Measurements from ENCODE around the gene CLNK.
A peak's percentile ranks its signal among the peaks of the same experiment; 100 is the strongest.
"Not testable (repeated sequence)": the region's sequence is repeated elsewhere in the genome, so short reads cannot be mapped to it uniquely, and the experiment has no call there.

CLNK gene

DNA sequence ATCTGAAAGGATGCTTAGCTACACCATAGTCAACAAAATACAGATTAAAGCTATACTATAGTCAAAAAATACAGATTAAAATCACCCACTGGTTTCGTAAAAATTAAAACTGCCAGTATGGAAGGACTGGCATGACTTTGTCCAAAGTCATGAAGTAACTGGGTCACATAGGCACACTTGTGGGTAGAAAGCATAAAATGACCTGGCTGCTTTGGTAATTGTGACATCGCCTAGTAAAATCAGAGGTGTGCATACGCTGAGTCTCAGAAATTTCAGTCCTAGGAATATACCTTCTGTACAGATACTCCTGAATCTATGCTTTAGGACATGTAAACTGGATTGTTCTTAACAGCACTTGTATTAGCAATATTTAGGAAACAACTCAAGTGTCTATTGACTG, 28.1 kb downstream of the CLNK start:
- DNase-seq: no peak

DNA sequence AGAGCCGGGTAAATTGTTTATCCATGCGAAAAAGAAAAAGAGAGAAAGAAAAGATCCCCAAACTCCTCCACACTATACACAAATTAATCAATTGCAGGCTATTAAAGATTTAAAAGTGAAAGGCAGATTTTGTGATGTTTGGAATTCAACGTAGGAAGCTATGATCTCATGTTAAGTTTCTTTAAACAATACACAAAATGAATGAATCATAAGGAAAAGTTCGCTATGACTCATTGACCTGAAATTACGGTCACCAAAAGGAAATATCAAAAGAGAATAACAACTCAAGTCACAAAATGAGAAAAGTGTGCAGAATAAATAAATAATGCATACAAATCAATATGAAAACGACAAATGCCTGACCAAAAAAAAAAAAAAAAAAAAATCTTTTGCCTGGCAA, 28.6 kb downstream of the CLNK start:
- DNase-seq: no peak

DNA sequence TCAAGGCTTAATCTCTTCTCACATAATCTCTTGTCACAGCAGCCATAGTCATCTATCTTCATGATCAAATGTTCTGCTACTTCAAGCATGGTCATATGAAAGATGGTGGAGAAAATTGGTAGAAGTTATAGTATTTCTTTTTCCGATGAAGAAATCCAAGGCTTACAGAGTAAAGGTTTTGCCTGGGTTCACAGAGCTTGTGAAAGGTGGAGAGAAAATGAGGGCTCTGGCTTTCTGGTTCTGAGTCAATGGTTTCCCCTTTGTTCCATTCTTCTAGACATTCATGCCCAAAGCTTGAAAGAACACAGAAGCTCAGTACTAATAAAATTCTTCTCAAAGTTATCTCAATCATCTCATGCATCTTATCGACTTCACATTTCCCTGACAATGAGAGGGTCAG, 36.1 kb downstream of the CLNK start:
- DNase-seq: no peak

DNA sequence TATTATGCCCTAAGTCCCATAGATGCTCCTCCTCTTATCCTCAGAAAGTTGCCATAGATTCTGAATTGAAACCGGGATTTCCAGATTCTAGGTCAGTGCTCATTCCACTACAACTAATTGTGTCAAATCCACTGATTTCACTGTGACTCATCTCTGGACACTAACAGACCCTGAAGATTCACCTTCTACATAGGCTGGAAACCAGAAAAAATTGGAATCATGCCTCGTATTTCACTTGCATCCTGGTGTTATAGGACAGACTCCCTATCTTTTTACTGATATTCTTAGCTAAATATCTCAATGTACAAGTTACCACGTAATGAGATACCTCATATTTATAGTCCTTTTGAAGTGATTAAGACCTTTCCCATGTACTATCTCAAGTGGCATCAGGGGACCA, 36.7 kb downstream of the CLNK start:
- DNase-seq: no peak

DNA sequence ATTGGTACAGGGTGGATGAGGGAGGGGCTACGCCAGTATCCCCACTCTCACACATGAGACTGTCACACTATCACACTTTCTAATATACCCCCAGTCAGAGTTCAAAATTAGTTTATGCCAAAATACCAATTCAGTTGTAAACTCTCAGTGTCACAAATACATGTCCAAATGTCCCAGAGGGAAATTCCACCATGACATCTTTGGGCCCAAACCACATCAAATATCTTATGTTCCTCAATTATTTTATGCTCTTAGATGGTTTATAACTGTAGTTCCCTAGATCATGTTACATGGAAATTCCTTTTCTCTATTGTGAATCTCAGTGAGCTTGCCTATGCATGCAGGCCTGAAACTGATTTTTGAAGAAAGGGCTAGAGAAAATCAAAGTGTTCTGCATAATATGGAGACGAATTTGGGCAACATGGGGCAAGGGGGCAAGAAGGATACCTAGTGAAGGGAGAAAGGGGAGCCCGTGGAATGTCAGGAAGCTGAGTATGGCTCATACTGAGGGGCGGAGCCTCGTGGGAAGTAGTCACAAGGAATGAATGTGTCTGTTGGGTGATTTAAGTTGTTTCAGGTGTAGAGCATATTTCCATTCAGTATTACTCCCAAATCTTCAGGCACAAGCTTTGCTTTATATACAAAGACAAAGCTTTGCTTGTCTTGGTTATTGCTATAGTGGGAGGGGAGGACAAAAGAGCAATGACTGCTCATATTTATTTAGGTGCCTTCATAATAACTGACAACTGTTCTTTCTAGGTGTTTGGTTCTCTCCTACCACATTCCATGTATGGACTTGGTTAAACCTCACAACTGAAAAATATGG, 40.8 kb downstream of the CLNK start:
- no peak for DNase-seq

DNA sequence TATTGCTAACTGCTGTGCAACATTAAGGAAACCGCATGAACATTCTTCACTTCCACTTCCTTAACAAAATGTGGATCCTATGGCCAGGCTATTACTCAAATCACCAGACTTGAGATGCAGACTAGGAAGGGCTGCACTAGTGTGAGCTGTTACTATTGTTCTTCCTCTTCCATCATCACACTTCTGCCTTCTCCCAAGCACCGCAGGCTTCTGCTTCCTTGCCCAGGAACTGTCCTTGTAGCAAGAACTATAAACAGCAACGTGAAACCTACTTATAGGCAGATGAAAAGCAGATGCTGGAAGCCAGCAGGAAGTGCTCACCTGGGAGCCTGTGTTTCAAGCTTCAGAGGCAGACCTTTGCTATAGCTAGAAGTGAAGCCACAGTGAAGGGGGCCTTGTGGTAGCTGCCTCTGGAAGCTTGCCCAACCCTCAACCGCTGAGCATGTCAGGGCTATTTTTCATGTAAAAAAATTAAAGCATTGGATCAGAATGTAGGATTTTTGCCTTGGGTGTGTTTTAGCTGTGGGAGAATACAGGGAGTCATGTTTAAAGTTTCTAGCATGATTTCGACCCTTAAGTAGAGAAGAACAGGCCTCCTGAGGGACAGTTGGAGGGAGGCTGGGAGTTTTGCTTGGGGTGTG, 43.9 kb downstream of the CLNK start:
- DNase-seq: no peak

DNA sequence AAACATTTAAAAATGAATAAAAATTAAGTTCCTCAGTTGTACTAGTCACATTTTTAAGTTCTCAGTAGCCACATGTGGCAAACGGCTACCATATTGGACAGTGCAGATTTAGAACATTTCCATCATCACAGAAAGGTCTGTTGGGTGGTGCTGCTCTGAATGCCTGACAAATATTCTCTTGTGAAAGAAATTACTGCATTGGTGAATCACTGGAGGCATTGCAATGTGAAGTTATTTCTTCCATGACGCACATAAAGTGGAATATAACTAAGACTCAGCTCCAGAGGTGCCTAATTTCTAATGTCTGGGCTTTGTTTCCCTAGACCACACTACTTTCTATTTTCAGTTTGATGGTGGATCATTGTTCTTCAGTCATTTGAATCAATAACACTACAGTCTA, 44.9 kb downstream of the CLNK start:
- no peak for DNase-seq

DNA sequence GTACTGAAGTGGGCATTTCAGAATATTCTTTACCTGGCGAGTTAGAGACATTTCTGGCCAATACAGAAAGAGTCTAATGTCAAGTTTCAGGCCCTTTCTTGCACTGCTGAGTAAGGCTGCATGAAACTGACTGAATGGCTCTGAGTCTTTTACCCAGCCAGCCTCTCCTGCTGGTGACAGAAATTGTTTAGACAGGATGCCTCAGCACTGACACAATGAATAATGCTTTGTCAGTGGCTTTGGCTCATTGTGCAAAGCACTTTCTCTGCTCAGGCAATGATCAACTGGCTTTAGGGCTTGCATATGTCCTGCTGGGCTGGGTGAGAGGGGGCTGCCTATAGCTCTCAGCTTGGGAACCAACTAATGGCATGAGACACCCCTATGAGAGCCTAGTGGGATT, 45.5 kb downstream of the CLNK start:
- DNase-seq: no peak

DNA sequence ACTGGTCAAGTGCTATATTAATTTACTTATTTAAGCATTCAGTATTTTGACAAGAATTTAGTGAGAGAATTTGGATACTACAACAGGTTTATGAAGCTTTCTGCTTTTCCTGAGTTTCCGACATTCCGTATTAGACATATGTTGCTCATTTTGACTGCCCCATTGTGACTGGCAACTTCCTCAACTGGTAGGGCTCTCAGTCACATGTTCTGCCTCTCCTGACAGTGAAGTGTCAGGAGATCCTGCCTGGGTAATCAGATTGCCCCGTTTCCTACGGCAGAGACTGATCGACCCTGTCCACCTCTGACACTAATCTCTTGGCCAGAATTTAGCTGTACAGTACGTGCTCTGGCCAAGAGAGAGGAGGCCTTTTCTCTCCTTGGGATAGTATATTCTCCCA, 49.5 kb downstream of the CLNK start:
- no peak for DNase-seq

DNA sequence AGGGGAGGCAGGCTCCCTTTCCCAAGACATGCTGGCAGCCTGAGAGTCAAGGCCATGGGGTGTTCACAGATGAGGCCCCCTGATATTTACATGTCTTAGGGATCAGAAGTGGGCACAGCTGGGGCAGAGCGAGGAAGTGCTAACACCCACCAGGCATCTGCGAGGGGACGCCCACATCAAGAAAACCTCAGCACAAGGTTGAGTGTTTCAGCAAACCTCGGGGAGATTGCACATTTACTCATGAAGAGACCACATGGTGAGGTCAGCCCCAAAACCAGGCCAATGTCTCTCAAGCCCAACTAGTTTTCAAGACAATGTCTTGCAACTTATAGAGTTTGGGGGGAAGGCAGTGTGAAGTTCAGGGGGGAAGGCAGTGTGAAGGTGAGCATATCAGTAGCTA, 55.2 kb downstream of the CLNK start:
- DNase-seq: no peak

DNA sequence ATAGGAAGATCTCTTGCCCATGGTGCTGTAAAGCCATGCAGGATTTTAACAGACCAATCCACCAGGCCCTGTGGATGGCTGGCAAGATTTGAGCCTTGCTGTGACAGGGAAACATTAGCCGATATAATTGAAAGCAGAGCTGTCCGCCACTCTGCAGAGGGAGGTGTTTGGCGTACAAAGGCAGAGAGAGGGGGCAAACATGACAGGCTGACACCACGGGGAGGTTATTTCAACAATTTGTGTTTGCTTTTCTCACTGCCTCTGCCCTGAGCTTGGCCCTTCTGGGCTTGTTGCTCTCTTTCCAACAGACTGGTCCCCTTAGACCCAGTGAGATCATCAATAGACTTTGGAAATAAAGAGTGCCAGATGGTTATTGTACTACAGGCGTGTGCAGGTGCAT, 59.4 kb downstream of the CLNK start:
- peak; percentile 75 to 84 for DNase-seq

DNA sequence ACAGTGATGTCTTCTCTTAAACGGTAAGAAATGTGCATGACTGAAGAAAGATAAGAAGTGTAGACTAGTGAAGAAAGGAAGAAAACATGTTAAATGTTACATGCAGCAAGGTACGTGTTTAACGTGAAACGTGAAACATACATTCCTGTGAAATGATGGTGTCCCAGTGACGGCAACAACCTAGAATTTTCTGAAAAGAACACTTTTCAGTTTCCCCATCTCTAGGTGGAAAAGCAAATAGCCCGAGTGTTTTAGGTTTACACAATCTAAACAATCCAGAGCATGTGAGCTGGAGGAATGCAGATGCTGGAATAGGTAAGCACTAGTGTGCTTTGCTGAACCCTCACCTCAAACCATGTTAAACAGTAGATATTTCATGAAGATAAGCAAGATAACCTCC, 60.7 kb downstream of the CLNK start:
- no peak for DNase-seq

DNA sequence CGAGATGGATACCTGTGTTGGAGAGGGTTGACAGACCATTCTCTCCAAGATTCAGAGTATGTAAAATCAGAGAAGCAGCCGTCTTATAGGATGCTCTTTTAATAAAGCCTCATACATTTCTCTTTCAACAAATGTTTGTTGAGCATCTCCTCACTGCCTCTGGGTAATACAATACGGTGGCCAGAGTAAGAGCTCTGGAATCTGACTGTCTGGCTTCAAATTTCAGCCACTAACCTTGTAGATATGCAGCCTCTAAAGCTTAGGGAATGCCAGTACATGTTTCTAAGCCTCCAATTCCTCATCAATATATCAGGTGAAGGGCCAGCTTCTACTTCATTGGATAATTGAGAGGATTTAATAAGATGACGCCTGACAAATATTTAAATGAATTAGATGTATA, 61.3 kb downstream of the CLNK start:
- no peak for DNase-seq

DNA sequence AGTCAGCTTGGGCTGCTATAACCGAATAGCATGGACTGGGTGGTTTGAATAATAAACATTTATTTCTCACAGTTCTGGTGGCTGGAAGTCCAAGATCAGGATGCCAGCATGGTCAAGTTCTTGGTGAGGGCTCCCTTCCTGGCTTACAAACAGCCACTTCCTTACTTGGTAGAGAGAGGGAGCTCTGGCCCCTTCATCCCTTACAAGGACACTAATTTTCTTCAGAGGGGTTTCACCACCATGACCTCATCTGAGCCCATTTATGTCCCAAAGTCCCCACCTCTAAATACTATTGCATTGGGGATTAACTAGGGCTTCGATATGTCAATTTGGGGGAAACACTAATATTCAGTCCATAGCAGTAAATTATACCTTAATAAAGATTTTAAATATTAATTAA, 61.8 kb downstream of the CLNK start:
- DNase-seq: no peak

DNA sequence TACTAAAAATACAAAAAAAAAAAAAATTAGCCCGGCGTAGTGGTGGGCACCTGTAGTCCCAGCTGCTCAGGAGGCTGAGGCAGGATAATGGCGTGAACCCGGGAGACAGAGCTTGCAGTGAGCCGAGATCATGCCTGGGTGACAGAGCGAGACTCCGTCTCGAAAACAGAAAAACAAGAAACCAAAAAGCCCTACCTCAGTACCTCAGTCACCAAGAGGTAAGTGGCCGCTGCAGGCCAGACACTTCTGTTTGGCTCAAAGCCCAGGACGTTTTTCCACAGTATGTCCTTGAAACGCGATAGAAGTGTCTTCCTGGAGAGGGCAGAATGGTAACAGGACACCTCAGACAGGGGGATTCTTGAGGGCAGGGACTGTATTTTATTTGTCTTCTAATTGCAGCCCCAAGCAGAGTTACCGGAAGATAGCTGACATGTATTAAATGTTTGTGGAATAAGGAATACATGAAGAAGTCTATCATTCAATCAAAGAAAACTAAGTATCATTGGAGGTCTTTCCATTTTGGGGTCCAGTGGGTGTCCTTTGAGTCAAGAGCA, 63.6 kb downstream of the CLNK start:
- peak; percentile 24 to 28 for DNase-seq

DNA sequence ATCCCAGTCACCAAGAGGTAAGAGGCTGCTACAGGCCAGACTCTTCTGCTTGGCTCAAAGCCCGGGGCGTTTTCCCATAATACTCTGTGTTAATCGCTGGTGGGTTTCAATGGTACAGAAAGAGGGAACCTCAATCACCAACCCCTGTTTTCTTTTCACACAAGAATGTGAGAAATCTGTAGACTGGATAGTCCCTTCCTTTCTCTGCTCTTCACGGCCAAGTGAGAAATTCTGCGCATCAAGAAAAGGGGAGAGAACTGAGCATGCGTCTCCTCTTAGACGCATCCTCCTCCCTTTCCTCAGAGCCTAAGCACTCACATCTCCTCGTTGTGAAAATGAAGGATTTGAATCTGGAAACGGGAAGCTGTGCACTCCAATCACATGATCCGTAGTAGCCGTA, 64.7 kb downstream of the CLNK start:
- DNase-seq: no peak

DNA sequence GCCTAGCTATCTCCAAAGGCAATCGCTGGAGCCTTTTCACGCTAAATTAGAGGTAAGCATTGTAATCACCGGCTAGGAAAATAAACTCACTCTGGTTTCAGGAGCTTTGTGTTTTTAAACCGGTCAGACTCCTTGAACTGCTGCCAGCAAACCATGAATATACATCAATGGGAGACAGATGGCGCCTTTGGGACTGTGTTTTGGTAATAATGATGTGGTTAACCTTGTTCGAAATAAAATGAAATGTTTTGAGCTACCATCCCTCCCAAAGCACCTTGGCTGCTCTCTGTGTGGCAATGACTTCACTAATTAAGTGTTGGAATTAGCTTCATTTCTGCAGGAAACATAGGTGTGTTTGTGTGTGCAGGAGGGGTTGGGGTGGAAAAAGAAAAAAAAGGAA, 65.3 kb downstream of the CLNK start:
- peak; percentile 1 to 15 for DNase-seq

DNA sequence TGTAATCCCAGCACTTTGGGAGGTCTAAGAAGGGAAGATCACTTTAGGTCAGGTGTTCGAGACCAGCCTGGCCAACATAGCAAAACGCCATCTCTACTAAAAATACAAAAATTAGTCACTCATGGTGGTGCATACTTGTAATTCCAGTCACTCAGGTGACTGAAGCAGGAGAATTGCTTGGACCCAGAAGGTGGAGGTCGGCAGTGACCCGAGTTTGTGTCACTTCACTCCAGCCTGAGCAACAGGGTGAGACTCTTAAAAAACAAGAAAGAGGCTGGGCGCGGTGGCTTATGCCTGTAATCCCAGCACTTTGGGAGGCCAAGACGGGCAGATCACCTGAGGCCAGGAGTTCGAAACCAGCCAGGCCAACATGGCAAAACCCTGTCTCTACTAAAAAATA, 69.6 kb downstream of the CLNK start:
- not testable (repeated sequence) for DNase-seq

DNA sequence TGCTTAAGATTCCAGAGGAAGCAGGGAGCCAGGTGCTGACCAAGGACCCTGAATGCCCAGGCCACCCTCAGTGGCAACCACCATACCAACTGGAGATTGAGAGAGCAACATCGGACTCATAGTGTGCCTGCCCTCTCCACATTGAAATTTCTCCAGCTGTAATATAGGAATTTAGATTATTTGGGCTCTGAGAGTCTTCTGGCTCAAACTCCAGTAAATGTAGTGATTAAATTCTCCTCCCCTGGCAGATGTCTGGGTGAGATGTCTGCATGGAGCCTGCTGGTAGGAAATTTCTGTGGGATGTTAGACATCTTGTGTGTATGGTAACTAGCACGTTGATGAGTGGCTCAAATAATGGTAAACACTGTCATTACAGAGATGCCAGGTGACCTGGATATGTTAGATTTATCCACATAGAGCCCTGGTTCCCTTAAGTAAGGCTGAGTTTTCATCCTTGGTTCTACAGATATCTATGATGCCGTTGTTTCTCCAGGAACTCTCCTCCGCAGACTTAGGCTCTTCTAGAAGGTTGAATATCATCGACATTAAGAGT, 70.6 kb downstream of the CLNK start:
- no peak for DNase-seq

DNA sequence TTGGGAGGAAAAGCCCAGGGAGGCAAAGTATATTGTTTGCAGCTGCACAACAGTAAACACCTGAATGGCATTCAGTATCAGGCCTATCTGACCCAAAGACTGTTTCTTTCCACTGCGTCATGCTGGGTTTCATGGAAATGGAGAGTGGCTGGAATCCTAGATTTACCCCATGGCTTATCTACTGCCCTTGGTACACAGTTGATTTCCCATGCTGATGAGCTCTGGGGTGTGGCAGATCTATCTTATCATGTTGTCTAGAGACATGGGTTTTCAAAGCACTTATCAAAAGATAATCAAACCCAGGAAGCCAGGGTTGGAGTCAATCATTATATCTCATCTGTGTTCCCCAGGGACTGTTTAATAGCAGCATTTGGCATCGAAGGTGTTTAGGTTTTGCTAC, 72.1 kb downstream of the CLNK start:
- no peak for DNase-seq

DNA sequence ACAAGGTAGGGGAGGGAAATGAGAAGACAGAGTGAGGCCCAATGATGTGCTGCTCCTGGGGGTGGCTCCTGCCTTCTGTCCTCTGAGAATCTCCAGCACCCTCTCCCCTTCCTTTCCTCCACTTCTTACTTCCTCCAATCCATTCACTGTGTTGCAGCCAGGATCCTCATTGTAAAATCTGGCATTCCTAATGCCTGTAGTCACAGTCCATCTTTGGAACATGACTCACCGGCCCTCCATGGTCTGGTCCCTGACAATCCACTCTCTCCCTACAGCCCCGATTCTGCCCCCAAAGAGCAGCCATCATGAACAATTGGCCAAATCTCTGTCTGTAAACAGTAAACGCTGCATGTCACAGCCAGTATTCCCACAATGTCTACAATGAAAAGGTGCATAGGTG, 72.9 kb downstream of the CLNK start:
- no peak for DNase-seq

DNA sequence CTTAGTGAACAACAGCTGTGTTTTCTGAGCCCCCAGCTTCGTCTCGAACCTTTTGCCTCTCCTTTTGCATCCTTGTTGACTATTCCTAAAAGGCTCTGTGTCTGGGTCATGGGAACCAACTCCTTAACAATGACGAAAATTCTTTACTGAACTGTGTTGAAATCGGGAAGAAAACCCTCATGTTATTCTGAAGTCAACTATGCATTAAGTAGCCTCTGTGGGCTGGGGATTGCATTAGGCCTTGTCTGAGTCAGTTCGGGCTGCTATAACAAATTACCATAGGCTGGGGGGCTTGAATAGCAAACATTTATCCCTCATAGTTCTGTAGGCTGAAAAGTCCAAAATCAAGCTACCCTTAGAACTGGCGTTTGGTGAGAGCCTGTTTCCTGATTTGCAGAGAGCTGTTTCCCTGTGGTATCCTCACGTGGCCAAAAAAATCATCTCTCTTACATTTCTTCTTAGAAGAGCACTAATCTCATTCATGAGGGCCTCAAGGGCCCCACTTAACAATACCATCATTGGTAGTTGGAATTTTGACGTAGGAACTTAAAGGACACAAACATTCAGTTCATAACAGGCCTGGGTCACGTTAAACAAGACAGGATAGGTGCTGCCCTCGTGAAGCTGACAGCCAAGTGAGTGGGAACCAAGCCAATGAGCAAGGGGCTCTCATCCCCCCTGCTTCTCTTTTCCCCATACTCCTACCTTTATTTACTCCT, 75.9 kb downstream of the CLNK start:
- DNase-seq: no peak

DNA sequence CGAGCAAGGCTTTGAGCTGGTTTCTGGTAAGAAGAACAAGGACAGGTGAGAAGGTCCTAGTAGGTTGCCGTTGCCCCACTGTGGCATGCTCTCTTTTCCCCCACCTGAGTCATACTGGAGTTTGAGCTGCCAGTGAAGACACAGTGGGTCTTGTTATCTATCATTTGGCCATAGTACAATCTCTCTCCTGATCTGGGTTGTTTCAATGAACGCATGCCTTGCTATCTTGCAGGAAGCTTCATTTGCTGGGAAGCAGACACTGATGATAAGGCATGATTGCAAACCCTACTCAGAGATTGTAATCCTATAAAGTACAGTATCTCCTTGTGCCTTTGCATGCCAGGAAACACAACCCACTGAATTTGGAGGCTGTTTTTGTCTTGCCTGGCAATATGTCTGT, 77.4 kb downstream of the CLNK start:
- DNase-seq: no peak

All from SHP77 (cell line).